Stomach (tissue), 9 donors: Measurements from ENCODE around the gene CENPP. TPM values are rescaled to one million over a fixed set of nuclear protein-coding genes. Genes with fewer than 3 reads are reported as not detected.

Source experiments
- DNase-seq, 2 donors: peaks; one replicate each; pipeline versions ENCODE4 v3.0.0 to v3.0.0-alpha.2; 2013 to 2019
- H3K27ac ChIP-seq, 5 donors: fragments of 200-600 bp in 4 of 5; sonication (generic) in 4 of 5; one replicate each; pipeline ENCODE4 v1.5.1; 2013 to 2019; ENCODE audit warnings: mild to moderate bottlenecking in 1 of 5, moderate library complexity in 1 of 5
- H3K27me3 ChIP-seq, 3 donors: fragments of 200-600 bp; sonication (generic); one replicate each; pipeline ENCODE4 v1.5.1; 2017 to 2019; ENCODE audit warnings: mixed run types in 1 of 3
- H3K36me3 ChIP-seq, 4 donors: fragments of 200-600 bp; sonication (generic); 1 replicate in 3 of 4; 2 replicates in 1 of 4; pipeline ENCODE4 v1.5.1; 2016 to 2019
- H3K4me1 ChIP-seq, 4 donors: fragments of 200-600 bp; sonication (generic); one replicate each; pipeline ENCODE4 v1.5.1; 2016 to 2019
- H3K4me3 ChIP-seq, 4 donors: fragments of 200-600 bp; sonication (generic) in 3 of 4; one replicate each; pipeline ENCODE4 v1.5.1; 2016 to 2019; ENCODE audit warnings: mild to moderate bottlenecking in 1 of 4
- H3K9me3 ChIP-seq, 4 donors: fragments of 200-600 bp; sonication (generic); one replicate each; pipeline ENCODE4 v1.5.1; 2016 to 2019
- CTCF ChIP-seq, 7 experiments: fragments of 450-650 bp in 4 of 7; fragments of 200-600 bp in 3 of 7; sonication (generic) in 3 of 7; IDR thresholded peaks; one replicate each; pipeline ENCODE4 v1.5.1; 2016 to 2019; ENCODE audit warnings: antibody characterized with exemption in 7 of 7, control low read depth in 2 of 7, mild to moderate bottlenecking in 1 of 7
- EP300 ChIP-seq: sonication (generic); formaldehyde crosslinking; IDR thresholded peaks from one replicate; pipeline ENCODE4 v1.6.1; 2017; ENCODE audit warnings: antibody characterized with exemption
- POLR2A ChIP-seq, 4 donors: fragments of 450-650 bp; IDR thresholded peaks; one replicate each; pipeline ENCODE4 v1.6.1; 2016; ENCODE audit warnings: antibody characterized with exemption in 4 of 4, control low read depth in 2 of 4, mild to moderate bottlenecking in 1 of 4, moderate library complexity in 1 of 4
- POLR2AphosphoS5 ChIP-seq, 3 donors: sonication (generic); formaldehyde crosslinking; IDR thresholded peaks; one replicate each; pipeline ENCODE4 v1.6.1; 2016; ENCODE audit warnings: antibody characterized with exemption in 3 of 3
- WGBS, 5 donors: extraction: QIAGEN DNeasy Blood & Tissue Kit in 3 of 5; methylation state at CpG; one replicate each; pipeline versions ENCODE4 v1.1.5 to v1.1.7; 2013 to 2018; 5-methylcytosine and 5-hydroxymethylcytosine counted together
- intact Hi-C: fragments of 100-400 bp; cut with DNase I; formaldehyde crosslinking; loops from one replicate; pipeline ENCODE4 v1.15.1; 2023; ENCODE audit warnings: low total_unique reads
- polyA plus RNA-seq, 3 donors: library from polyadenylated mRNA; stranded (reverse); fragments of 200-250 nt; gene quantifications; one replicate each; pipeline ENCODE4 v1.2.3, GENCODE V29; 2013
- total RNA-seq, 5 donors: library from RNA; depleted of rRNA; stranded (reverse); fragments of >200 nt; gene quantifications; one replicate each; pipeline versions ENCODE4 v1.1.0 to v1.2.3, GENCODE V29; 2014 to 2016
- donor health status: healthy with polysubstance abuse.
- donor health status: Bipolar disorder and iron deficiency.
- donor health status: healthy.

The CENPP gene
- total and polyA plus RNA-seq, 8 donors: 1.3 to 37.9 (median 3.2) TPM

- WGBS, 5 donors: 76 to 81% (median 78%) methylated on average over 12 to 13 of the region's 13 CpGs
- intact Hi-C loops: no loop called here
- no peak overlapping the region for H3K4me3 ChIP-seq
- H3K9me3 ChIP-seq: no peaks in the 10 kb centered on the region
- DNase-seq: no peak
- no peak overlapping the region for H3K27ac ChIP-seq
- peaks cover 8 to 50% (median 35%) of the 10 kb centered on the region in 4 donors for H3K4me1 ChIP-seq
- TF ChIP-seq POLR2A (IDR thresholded peaks at IDR 0.05) (no peak), EP300 (no peak), CTCF (IDR thresholded peaks at IDR 0.05) (no peak), POLR2AphosphoS5 (IDR thresholded peaks at IDR 0.05) (no peak)
- peaks cover 0 to 35% (median 21%) of the 10 kb centered on the region in 4 donors for H3K36me3 ChIP-seq
- H3K27me3 ChIP-seq: no peaks in the 10 kb centered on the region
Observed at GRCh38 chr9:92664394-92665152, 338.8 kb downstream of the CENPP start.

DNA sequence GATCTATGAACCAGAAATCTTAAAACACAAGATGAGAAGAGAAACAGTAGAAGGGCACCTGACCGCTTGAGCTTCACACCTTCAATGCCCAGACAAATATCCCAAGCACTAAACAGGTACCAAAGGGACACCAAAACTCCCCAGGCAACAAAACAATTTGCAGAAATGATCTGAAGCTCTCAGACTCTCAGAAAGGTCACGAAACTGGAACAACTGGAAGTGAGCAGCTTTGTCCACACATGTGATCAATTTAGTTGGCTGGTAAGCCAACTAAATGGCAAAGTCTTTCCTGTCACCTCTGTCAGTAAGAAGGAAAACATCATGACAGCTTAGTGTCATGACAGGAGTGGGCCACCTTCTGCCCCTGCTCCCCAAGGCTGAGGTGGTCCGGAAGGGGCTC is 340.1 kb downstream of the CENPP start:
- Histone ChIP-seq H3K9me3 (no peaks in the 10 kb centered on the region), H3K4me3 (no peak overlapping the region), H3K27ac (no peak overlapping the region), H3K27me3 (no peaks in the 10 kb centered on the region), H3K4me1 (peaks cover 8 to 54% (median 36%) of the 10 kb centered on the region in 4 donors), H3K36me3 (peaks cover 0 to 35% (median 21%) of the 10 kb centered on the region in 4 donors)
- TF ChIP-seq POLR2A (IDR thresholded peaks at IDR 0.05) (no peak), CTCF (IDR thresholded peaks at IDR 0.05) (no peak), EP300 (no peak), POLR2AphosphoS5 (IDR thresholded peaks at IDR 0.05) (no peak)
- DNase-seq: no peak
- intact Hi-C loops: no loop called here
- WGBS, 5 donors: 78 to 99% (median 82%) methylated on average over 2 to 3 of the region's 3 CpGs

GRCh38 chr9:92666236-92666635 is 340.5 kb downstream of the CENPP start:
- Histone ChIP-seq H3K36me3 (peaks cover 0 to 35% (median 21%) of the 10 kb centered on the region in 4 donors), H3K4me3 (no peak overlapping the region), H3K4me1 (peaks cover 11 to 58% (median 40%) of the 10 kb centered on the region in 4 donors), H3K9me3 (no peaks in the 10 kb centered on the region), H3K27ac (no peak overlapping the region), H3K27me3 (no peaks in the 10 kb centered on the region)
- TF ChIP-seq EP300 (no peak), CTCF (IDR thresholded peaks at IDR 0.05) (no peak)
- DNase-seq: no peak
- intact Hi-C loops: no loop called here
- WGBS, 5 donors: 69 to 82% (median 75%) methylated on average over 5 to 6 of the region's 6 CpGs

- no peak for DNase-seq
- H3K4me1 ChIP-seq: peaks cover 15 to 65% (median 46%) of the 10 kb centered on the region in 4 donors
- H3K27ac ChIP-seq: no peak overlapping the region
- H3K4me3 ChIP-seq: no peak overlapping the region
- intact Hi-C loops: no loop called here
- TF ChIP-seq POLR2AphosphoS5 (IDR thresholded peaks at IDR 0.05): no peak
- no peak for TF ChIP-seq CTCF (IDR thresholded peaks at IDR 0.05)
- TF ChIP-seq POLR2A (IDR thresholded peaks at IDR 0.05): no peak
- TF ChIP-seq EP300: no peak
- peaks cover 0 to 35% (median 21%) of the 10 kb centered on the region in 4 donors for H3K36me3 ChIP-seq
- H3K27me3 ChIP-seq: no peaks in the 10 kb centered on the region
- WGBS, 5 donors: 87 to 91% (median 88%) methylated on average over 7 to 8 of the region's 8 CpGs
- H3K9me3 ChIP-seq: no peaks in the 10 kb centered on the region
Observed at GRCh38 chr9:92666912-92667532, 341.3 kb downstream of the CENPP start.
